ENCODE measurements around the gene IL10RB. TPM values are rescaled to one million over a fixed set of nuclear protein-coding genes. Genes with fewer than 3 reads are reported as not detected.

Gene IL10RB
- total and polyA plus RNA-seq, 2 donors (not counting 1 experiment from before 2014, with no cell fraction given) = 29.3 to 32.5 TPM

GRCh38 chr21:33267250-33267649, 1.1 kb downstream of the IL10RB start:
- CTCF ChIA-PET = interaction anchor here (0.7 to 4.3 kb wide), 10 partner anchors 41 to 194 kb away, joined by 3 to 20 read pairs (median 12); partner anchors contain the start of gene IFNAR1
- DNase-seq (no peak), ATAC-seq (ENCODE audit: low read depth) (no peak)
- Mint-ChIP-seq H3K27me3 (no peaks in the 10 kb centered on the region), H3K27ac (peak overlapping the region; percentile 95), H3K4me1 (peaks cover 48% of the 10 kb centered on the region), H3K4me3 (peak overlapping the region; percentile 98), H3K9me3 (ENCODE audit: insufficient read depth) (no peaks in the 10 kb centered on the region)
- H3K9me3 ChIP-seq (ENCODE audit: control extremely low read depth in 1 of 3, control insufficient read depth in 2 of 3, insufficient read depth in 1 of 3, low read length in 2 of 3) = no peaks in the 10 kb centered on the region
- TF ChIP-seq CTCF (IDR thresholded peaks at IDR 0.05) = no peak
- TF ChIP-seq EZH2 (IDR thresholded peaks at IDR 0.05; ENCODE audit: borderline replicate concordance, insufficient read depth, low read depth, low read length, poor library complexity, severe bottlenecking) = no peak
- peak overlapping the region; percentile 82 to 91 for H3K27ac ChIP-seq (ENCODE audit: low read length in 2 of 2)
- H2AFZ ChIP-seq (ENCODE audit: insufficient read depth, low read depth, low read length, poor library complexity, severe bottlenecking) = peak overlapping the region; percentile 80
- H3K27me3 ChIP-seq (replicated peaks in 1 of 4; ENCODE audit: control extremely low read depth in 1 of 4, control insufficient read depth in 3 of 4, insufficient read depth in 4 of 4, low read length in 3 of 4) = no peaks in the 10 kb centered on the region
- peaks cover 8 to 35% of the 10 kb centered on the region in 2 experiments for H3K36me3 ChIP-seq (replicated peaks in 1 of 2; ENCODE audit: control extremely low read depth in 1 of 2, control insufficient read depth in 1 of 2, extremely low read depth in 1 of 2, insufficient read depth in 2 of 2, low read length in 1 of 2)
- POLR2A ChIA-PET = interaction anchor here (0.7 to 3.6 kb wide), 5 partner anchors 29 to 174 kb away, joined by 3 to 22 read pairs (median 9); partner anchors contain the start of gene IFNAR1
- 100% methylated on average over 3 of the region's 7 CpGs for WGBS (ENCODE audit: insufficient coverage)
- intact Hi-C loops (cut with micrococcal nuclease) = loop anchor here (5.0 kb wide), 2 partner anchors 95 to 540 kb away; partner anchors contain the start of gene SYNJ1
- H3K9ac ChIP-seq (ENCODE audit: low read length) = peak overlapping the region; percentile 91
- H3K4me1 ChIP-seq (ENCODE audit: control insufficient read depth in 2 of 2, insufficient read depth in 2 of 2, low read length in 2 of 2) = peaks cover 31 to 47% of the 10 kb centered on the region in 2 donors
- peak overlapping the region; percentile 83 for H3K4me2 ChIP-seq (replicated peaks; ENCODE audit: low read depth, low read length, poor library complexity, severe bottlenecking)
- peak overlapping the region; percentile 67 to 94 (median 87) for H3K4me3 ChIP-seq (ENCODE audit: control extremely low read depth in 1 of 5, extremely low read depth in 1 of 5, insufficient read depth in 1 of 5, low read depth in 2 of 5, low read length in 4 of 5)
- no peaks in the 10 kb centered on the region for H4K20me1 ChIP-seq (ENCODE audit: control insufficient read depth, insufficient read depth, low read length, poor library complexity, severe bottlenecking)
- peaks cover 66% of the 10 kb centered on the region for H3K79me2 ChIP-seq (ENCODE audit: control insufficient read depth, insufficient read depth, low read length)

- Mint-ChIP-seq H3K27ac (peak overlapping the region; percentile 86), H3K4me3 (peak overlapping the region; percentile 98), H3K9me3 (ENCODE audit: insufficient read depth) (no peaks in the 10 kb centered on the region), H3K27me3 (no peaks in the 10 kb centered on the region), H3K4me1 (peaks cover 50% of the 10 kb centered on the region)
- peak overlapping the region; percentile 54 for H2AFZ ChIP-seq (ENCODE audit: insufficient read depth, low read depth, low read length, poor library complexity, severe bottlenecking)
- WGBS (ENCODE audit: insufficient coverage) = 45% methylated on average over 5 of the region's 7 CpGs
- H3K9ac ChIP-seq (ENCODE audit: low read length) = peak overlapping the region; percentile 11
- H3K27me3 ChIP-seq (replicated peaks in 1 of 4; ENCODE audit: control extremely low read depth in 1 of 4, control insufficient read depth in 3 of 4, insufficient read depth in 4 of 4, low read length in 3 of 4) = no peaks in the 10 kb centered on the region
- ChIA-PET POLR2A (interaction anchor here (0.7 to 3.6 kb wide), 2 partner anchors 32 to 57 kb away, joined by 3 to 22 read pairs; partner anchors contain the start of gene IFNAR1), CTCF (interaction anchor here (0.7 to 4.3 kb wide), 10 partner anchors 40 to 177 kb away, joined by 3 to 20 read pairs (median 4); partner anchors contain the start of gene IFNAR1)
- no peaks in the 10 kb centered on the region for H4K20me1 ChIP-seq (ENCODE audit: control insufficient read depth, insufficient read depth, low read length, poor library complexity, severe bottlenecking)
- peak overlapping the region; percentile 83 for H3K4me2 ChIP-seq (replicated peaks; ENCODE audit: low read depth, low read length, poor library complexity, severe bottlenecking)
- H3K27ac ChIP-seq (ENCODE audit: low read length in 2 of 2) = peak overlapping the region; percentile 74 to 91
- TF ChIP-seq EZH2 (IDR thresholded peaks at IDR 0.05; ENCODE audit: borderline replicate concordance, insufficient read depth, low read depth, low read length, poor library complexity, severe bottlenecking) = no peak
- no peak for TF ChIP-seq CTCF (IDR thresholded peaks at IDR 0.05)
- H3K4me3 ChIP-seq (ENCODE audit: control extremely low read depth in 1 of 5, extremely low read depth in 1 of 5, insufficient read depth in 1 of 5, low read depth in 2 of 5, low read length in 4 of 5) = peak overlapping the region in 2 of 5 experiments; percentile 3 to 15
- DNase-seq = no peak
- intact Hi-C loops (cut with micrococcal nuclease) = loop anchor here (5.0 kb wide), 2 partner anchors 94 to 541 kb away; partner anchors contain the start of gene SYNJ1
- no peaks in the 10 kb centered on the region for H3K9me3 ChIP-seq (ENCODE audit: control extremely low read depth in 1 of 3, control insufficient read depth in 2 of 3, insufficient read depth in 1 of 3, low read length in 2 of 3)
- no peak for ATAC-seq (ENCODE audit: low read depth)
- peaks cover 4 to 35% of the 10 kb centered on the region in 2 experiments for H3K36me3 ChIP-seq (replicated peaks in 1 of 2; ENCODE audit: control extremely low read depth in 1 of 2, control insufficient read depth in 1 of 2, extremely low read depth in 1 of 2, insufficient read depth in 2 of 2, low read length in 1 of 2)
- peaks cover 72% of the 10 kb centered on the region for H3K79me2 ChIP-seq (ENCODE audit: control insufficient read depth, insufficient read depth, low read length)
- peaks cover 31 to 44% of the 10 kb centered on the region in 2 donors for H3K4me1 ChIP-seq (ENCODE audit: control insufficient read depth in 2 of 2, insufficient read depth in 2 of 2, low read length in 2 of 2)
These were observed 2.2 kb downstream of the IL10RB start for GRCh38 chr21:33268393-33268736.
